H1 (cell line): Measurements from ENCODE around the gene FBH1. TPM values are rescaled to one million over a fixed set of nuclear protein-coding genes. Genes with fewer than 3 reads are reported as not detected.

Experiments
- CTCF ChIA-PET: fragments of 300-600 bp; sonication (Branson Sonifier 250); formaldehyde crosslinking; loops from one replicate; lab custom pipeline; 2021; ENCODE audit not compliant: partially characterized antibody; lab: Charles Lee
- POLR2A ChIA-PET: fragments of 300-600 bp; sonication (Branson Sonifier 250); formaldehyde crosslinking; loops from one replicate; lab custom pipeline; 2021; ENCODE audit warnings: inconsistent platforms; ENCODE audit not compliant: partially characterized antibody; lab: Charles Lee
- DNase-seq, 2 experiments: peaks; one replicate each; pipeline versions ENCODE4 v3.0.0 to v3.0.0-alpha.2; 2010 to 2022; ENCODE audit warnings: low spot score in 2 of 2, low read depth in 1 of 2, mixed read lengths in 1 of 2
- FAIRE-seq: peaks from 2 replicates; lab custom pipeline; 2011; peaks lifted over from hg19 to GRCh38; lab: Jason Lieb, UNC
- H2AFZ ChIP-seq: 2 replicates; pipeline ENCODE4 v1.8.1; 2012; ENCODE audit warnings: low read length, inconsistent platforms
- H2AK5ac ChIP-seq: 2 replicates; pipeline ENCODE4 v1.6.1; 2013; ENCODE audit warnings: low read depth, low read length
- H2BK120ac ChIP-seq: replicated peaks from 2 replicates; pipeline ENCODE3; 2013; ENCODE audit warnings: low read depth, low read length, inconsistent platforms
- H2BK12ac ChIP-seq: 2 replicates; pipeline ENCODE4 v1.6.1; 2013; ENCODE audit warnings: low read depth, low read length
- H2BK15ac ChIP-seq: 2 replicates; pipeline ENCODE4 v1.6.1; 2013; ENCODE audit warnings: low read length
- H2BK20ac ChIP-seq: 2 replicates; pipeline ENCODE4 v1.6.1; 2013; ENCODE audit warnings: low read length
- H2BK5ac ChIP-seq: 2 replicates; pipeline ENCODE4 v1.6.1; 2013; ENCODE audit warnings: low read depth, low read length
- H3K14ac ChIP-seq: 2 replicates; pipeline ENCODE4 v1.6.1; 2013; ENCODE audit warnings: inconsistent platforms; ENCODE audit not compliant: insufficient read length
- H3K18ac ChIP-seq: 2 replicates; pipeline ENCODE4 v1.6.1; 2013; ENCODE audit warnings: low read length; ENCODE audit errors: extremely low read depth
- H3K23ac ChIP-seq: 2 replicates; pipeline ENCODE4 v1.6.1; 2013; ENCODE audit warnings: inconsistent platforms; ENCODE audit not compliant: insufficient read length
- H3K23me2 ChIP-seq: 2 replicates; pipeline ENCODE4 v1.6.1; 2013; ENCODE audit warnings: low read depth, low read length
- H3K27ac ChIP-seq: 2 replicates; pipeline ENCODE4 v1.6.1; 2011; ENCODE audit warnings: low read depth, low read length, inconsistent platforms
- H3K27me3 ChIP-seq, 4 experiments: replicated peaks in 1 of 4; 1 replicate in 1 of 4; 2 replicates in 3 of 4; pipeline versions ENCODE4 v1.6.1 to v1.8.1; 2011 to 2013; ENCODE audit warnings: low read length in 3 of 4, mild to moderate bottlenecking in 3 of 4, inconsistent platforms in 2 of 4, mixed read lengths in 2 of 4, moderate library complexity in 1 of 4; ENCODE audit not compliant: control insufficient read depth in 3 of 4, insufficient read depth in 3 of 4; ENCODE audit errors: extremely low read depth in 1 of 4
- H3K36me3 ChIP-seq, 4 experiments: 2 replicates each; pipeline versions ENCODE4 v1.6.1 to v1.8.1; 2011 to 2013; ENCODE audit warnings: mild to moderate bottlenecking in 4 of 4, low read length in 3 of 4, moderate library complexity in 2 of 4, control low read depth in 1 of 4, inconsistent platforms in 1 of 4; ENCODE audit not compliant: insufficient read depth in 4 of 4, control insufficient read depth in 2 of 4
- H3K4ac ChIP-seq: replicated peaks from 2 replicates; pipeline ENCODE3; 2013; ENCODE audit warnings: low read length, low read depth, mixed read lengths, inconsistent platforms; ENCODE audit not compliant: insufficient read length
- H3K4me1 ChIP-seq, 4 experiments: replicated peaks in 1 of 4; 1 replicate in 1 of 4; 2 replicates in 3 of 4; pipeline versions ENCODE4 v1.6.1 to v1.8.1; 2011 to 2013; ENCODE audit warnings: low read length in 3 of 4, inconsistent platforms in 2 of 4, mixed read lengths in 1 of 4; ENCODE audit not compliant: insufficient read depth in 4 of 4, control insufficient read depth in 3 of 4
- H3K4me2 ChIP-seq, 2 experiments: 2 replicates each; pipeline versions ENCODE4 v1.6.1 to v1.8.1; 2011 to 2013; ENCODE audit warnings: low read depth in 2 of 2, low read length in 2 of 2, control low read depth in 1 of 2, inconsistent platforms in 1 of 2, mild to moderate bottlenecking in 1 of 2; ENCODE audit not compliant: insufficient read depth in 1 of 2
- H3K4me3 ChIP-seq, 4 experiments: fragments of 200-600, 300-600 bp in 1 of 4; sonication (generic), shearing (Covaris generic), sonication (Bioruptor Twin) in 1 of 4; 2 replicates each; pipeline versions ENCODE4 v1.5.1 to v1.8.1; 2011 to 2016; ENCODE audit warnings: low read length in 4 of 4, low read depth in 3 of 4, control low read depth in 2 of 4, inconsistent platforms in 2 of 4, mild to moderate bottlenecking in 2 of 4, mixed read lengths in 1 of 4, moderate library complexity in 1 of 4; ENCODE audit not compliant: insufficient read depth in 2 of 4; ENCODE audit errors: extremely low read depth in 1 of 4
- H3K56ac ChIP-seq: replicated peaks from 2 replicates; pipeline ENCODE3; 2013; ENCODE audit warnings: low read depth, mild to moderate bottlenecking, mixed read lengths, low read length, inconsistent platforms; ENCODE audit not compliant: insufficient read length
- H3K79me1 ChIP-seq: 2 replicates; pipeline ENCODE4 v1.6.1; 2013; ENCODE audit warnings: low read depth, low read length, control low read depth
- H3K79me2 ChIP-seq, 2 experiments: 2 replicates each; pipeline versions ENCODE4 v1.6.1 to v1.8.1; 2012 to 2013; ENCODE audit warnings: low read length in 2 of 2, mild to moderate bottlenecking in 2 of 2, inconsistent platforms in 1 of 2; ENCODE audit not compliant: insufficient read depth in 2 of 2, control insufficient read depth in 1 of 2
- H3K9ac ChIP-seq, 4 experiments: replicated peaks in 1 of 4; 1 replicate in 1 of 4; 2 replicates in 3 of 4; pipeline versions ENCODE4 v1.6.1 to v1.8.1; 2011 to 2013; ENCODE audit warnings: low read depth in 3 of 4, low read length in 3 of 4, control low read depth in 2 of 4, mild to moderate bottlenecking in 2 of 4, moderate library complexity in 2 of 4, inconsistent platforms in 1 of 4; ENCODE audit errors: extremely low read depth in 1 of 4
- H3K9me3 ChIP-seq, 2 experiments: 2 replicates each; pipeline versions ENCODE4 v1.6.1 to v1.8.1; 2012 to 2013; ENCODE audit warnings: mild to moderate bottlenecking in 2 of 2, moderate library complexity in 2 of 2, control low read depth in 1 of 2, inconsistent platforms in 1 of 2, low read depth in 1 of 2, low read length in 1 of 2, mixed read lengths in 1 of 2; ENCODE audit not compliant: insufficient read depth in 2 of 2
- H4K20me1 ChIP-seq, 2 experiments: replicated peaks in 1 of 2; 2 replicates each; pipeline versions ENCODE3 to v1.8.1; 2011 to 2013; ENCODE audit warnings: inconsistent platforms in 2 of 2, low read length in 2 of 2, mild to moderate bottlenecking in 1 of 2; ENCODE audit not compliant: insufficient read depth in 2 of 2, control insufficient read depth in 1 of 2
- H4K5ac ChIP-seq: 2 replicates; pipeline ENCODE4 v1.6.1; 2013; ENCODE audit warnings: low read length, low read depth, mixed read lengths, inconsistent platforms; ENCODE audit not compliant: insufficient read length
- H4K8ac ChIP-seq: 2 replicates; pipeline ENCODE4 v1.8.0; 2013; ENCODE audit warnings: mild to moderate bottlenecking, moderate library complexity, low read length, inconsistent platforms; ENCODE audit not compliant: insufficient read depth; ENCODE audit errors: extremely low read depth
- H4K91ac ChIP-seq: replicated peaks from 2 replicates; pipeline ENCODE3; 2013; ENCODE audit warnings: low read length, mixed read lengths, inconsistent platforms; ENCODE audit not compliant: insufficient read length
- BCL11A ChIP-seq, 2 experiments: IDR thresholded peaks; one replicate each; pipeline ENCODE4 v1.6.1; 2011; ENCODE audit warnings: low read depth in 2 of 2, low read length in 2 of 2, mild to moderate bottlenecking in 2 of 2
- CREB1 ChIP-seq: IDR thresholded peaks from 2 replicates; pipeline ENCODE4 v1.6.1; 2012; ENCODE audit warnings: inconsistent platforms
- CTBP2 ChIP-seq: IDR thresholded peaks from 2 replicates; pipeline ENCODE4 v1.7.0; 2011; ENCODE audit warnings: borderline replicate concordance, mild to moderate bottlenecking, moderate library complexity, mixed read lengths, low read length; ENCODE audit not compliant: insufficient read depth, insufficient read length
- E2F6 ChIP-seq: IDR thresholded peaks from 2 replicates; pipeline ENCODE4 v1.6.1; 2012; ENCODE audit warnings: inconsistent platforms
- EP300 ChIP-seq, 2 experiments: IDR thresholded peaks; 1 replicate in 1 of 2; 2 replicates in 1 of 2; pipeline ENCODE4 v1.6.1; 2011 to 2012; ENCODE audit warnings: low read depth in 2 of 2, low read length in 2 of 2, mild to moderate bottlenecking in 2 of 2, borderline replicate concordance in 1 of 2, inconsistent platforms in 1 of 2, moderate library complexity in 1 of 2
- JUN ChIP-seq: IDR thresholded peaks from 2 replicates; pipeline ENCODE4 v1.6.1; 2011; ENCODE audit warnings: low read depth, mild to moderate bottlenecking, improper control_type of control experiment, low read length
- KDM1A ChIP-seq: fragments of 200-600, 300-600 bp; sonication (generic); IDR thresholded peaks from 2 replicates; pipeline ENCODE4 v1.7.1; 2016; ENCODE audit warnings: mild to moderate bottlenecking, low read length, borderline replicate concordance
- RBBP5 ChIP-seq: IDR thresholded peaks from 2 replicates; pipeline ENCODE4 v1.7.1; 2012; ENCODE audit warnings: low read depth, mild to moderate bottlenecking, inconsistent platforms, low read length, moderate library complexity, borderline replicate concordance
- SRF ChIP-seq: IDR thresholded peaks from 2 replicates; pipeline ENCODE4 v1.6.1; 2011; ENCODE audit warnings: mild to moderate bottlenecking, low read depth, low read length, moderate library complexity
- WGBS, 2 experiments: shearing (Covaris generic) in 1 of 2; methylation state at CpG; one replicate each; pipeline versions ENCODE4 v1.1.6 to v1.1.7; 2013 to 2015; ENCODE audit warnings: low lambda C conversion rate in 2 of 2, mixed read lengths in 2 of 2, inconsistent platforms in 1 of 2, low coverage in 1 of 2, missing lambda C conversion rate in 1 of 2; ENCODE audit not compliant: insufficient replicate concordance in 2 of 2, insufficient coverage in 1 of 2, insufficient read length in 1 of 2; ENCODE audit errors: extremely low coverage in 1 of 2, missing lambda C conversion rate in 1 of 2; 5-methylcytosine and 5-hydroxymethylcytosine counted together
- polyA plus RNA-seq, 7 experiments: library from polyadenylated mRNA; depleted of rRNA in 3 of 7; stranded (reverse) in 5 of 7; unstranded in 2 of 7; fragments of >200 nt in 5 of 7; fragments of 200-250 nt in 2 of 7; gene quantifications; 1 replicate in 5 of 7; 2 replicates in 1 of 7; 4 replicates in 1 of 7; pipeline versions ENCODE4 v1.2.1 to v1.2.3, GENCODE V29; 2011 to 2013; ENCODE audit warnings: missing spikeins in 2 of 7, mixed read lengths in 2 of 7
- total RNA-seq: library from RNA; stranded (reverse); fragmentation: NEBNext Ultra II Directional; extraction: Animal tissue kit (Norgen Biotek cat#: 25700); gene quantifications from 2 replicates; pipeline ENCODE4 v1.2.1, GENCODE V29; 2021
- TF ChIP-seq, protein P1 (sequence below), 3 experiments: IDR thresholded peaks; 1 replicate in 2 of 3; 2 replicates in 1 of 3; pipeline versions ENCODE4 v1.5.1 to v1.6.1; 2011; ENCODE audit warnings: low read length in 3 of 3, mild to moderate bottlenecking in 3 of 3, inconsistent platforms in 2 of 3, low read depth in 1 of 3, moderate library complexity in 1 of 3; ENCODE audit not compliant: insufficient read depth in 1 of 3; ENCODE audit errors: control extremely low read depth in 1 of 3

The FBH1 gene
- total and polyA plus RNA-seq, 2 of the 8 experiments (the other 6 are each of a cell fraction or from before 2014, with no cell fraction given) = 31.1 to 51.8 TPM

DNA sequence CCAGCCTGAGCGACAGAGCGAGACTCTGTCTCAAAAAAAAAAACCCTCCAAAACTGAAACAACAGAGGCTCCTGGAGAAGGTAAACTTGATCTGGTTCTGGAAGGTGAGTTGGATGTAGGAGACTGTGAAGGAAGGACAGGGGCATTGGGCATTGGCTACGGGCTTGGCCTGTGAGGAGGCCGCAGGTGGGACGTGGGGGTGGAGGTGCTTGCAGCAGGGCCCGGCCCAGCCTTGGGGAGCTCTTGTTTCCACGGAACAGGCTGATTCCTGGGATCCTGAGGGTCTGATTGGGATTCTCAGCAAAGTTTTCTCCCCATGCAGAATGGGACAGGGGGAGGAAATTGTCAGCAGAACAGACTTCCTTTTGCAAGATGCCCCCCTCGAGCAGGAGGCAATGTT is 56.7 kb downstream of the FBH1 start:
- Histone ChIP-seq H3K14ac (no peak overlapping the region), H3K9me3 (no peaks in the 10 kb centered on the region), H2BK12ac (no peak overlapping the region), H2BK15ac (no peak overlapping the region), H3K4me1 (peaks cover 0 to 14% (median 7%) of the 10 kb centered on the region in 4 experiments; a peak in 6 of 7 replicates), H3K79me1 (no peaks in the 10 kb centered on the region), H2AFZ (no peak overlapping the region), H2BK120ac (no peak overlapping the region), H3K18ac (no peak overlapping the region), H2AK5ac (no peak overlapping the region), H4K91ac (no peak overlapping the region), H3K27me3 (no peaks in the 10 kb centered on the region), H3K36me3 (no peaks in the 10 kb centered on the region), H4K8ac (no peak overlapping the region), H3K79me2 (no peaks in the 10 kb centered on the region), H3K4me3 (no peak overlapping the region), H2BK5ac (no peak overlapping the region), H3K27ac (no peak overlapping the region), H3K23me2 (no peaks in the 10 kb centered on the region), H4K20me1 (no peaks in the 10 kb centered on the region), H3K23ac (no peak overlapping the region), H3K4me2 (no peak overlapping the region), H3K4ac (no peak overlapping the region), H4K5ac (no peak overlapping the region), H3K9ac (no peak overlapping the region), H2BK20ac (0 out of 2 replicates have a peak overlapping the region, but pooled peaks have one; percentile 18), H3K56ac (no peak overlapping the region)
- DNase-seq = no peak
- ChIA-PET CTCF (interaction anchor here (0.7 to 1.9 kb wide), 3 partner anchors 18 to 139 kb away, joined by 3 to 7 read pairs (median 3); no protein-coding TSS in a partner anchor), POLR2A (interaction anchor here (1.2 kb wide), 1 partner anchor 9 kb away, joined by 3 read pairs; no protein-coding TSS in a partner anchor)
- WGBS, 2 experiments = 89% methylated on average over 8 of the region's 8 CpGs; no CpG with 5 or more reads in 1 of the 2 experiments
- no peak for FAIRE-seq
- TF ChIP-seq CREB1 = no peak
- TF ChIP-seq KDM1A = no peak
- TF ChIP-seq SRF = no peak
- TF ChIP-seq E2F6 = no peak
- TF ChIP-seq RBBP5 = no peak
- TF ChIP-seq JUN = no peak
- TF ChIP-seq, protein P1, sequence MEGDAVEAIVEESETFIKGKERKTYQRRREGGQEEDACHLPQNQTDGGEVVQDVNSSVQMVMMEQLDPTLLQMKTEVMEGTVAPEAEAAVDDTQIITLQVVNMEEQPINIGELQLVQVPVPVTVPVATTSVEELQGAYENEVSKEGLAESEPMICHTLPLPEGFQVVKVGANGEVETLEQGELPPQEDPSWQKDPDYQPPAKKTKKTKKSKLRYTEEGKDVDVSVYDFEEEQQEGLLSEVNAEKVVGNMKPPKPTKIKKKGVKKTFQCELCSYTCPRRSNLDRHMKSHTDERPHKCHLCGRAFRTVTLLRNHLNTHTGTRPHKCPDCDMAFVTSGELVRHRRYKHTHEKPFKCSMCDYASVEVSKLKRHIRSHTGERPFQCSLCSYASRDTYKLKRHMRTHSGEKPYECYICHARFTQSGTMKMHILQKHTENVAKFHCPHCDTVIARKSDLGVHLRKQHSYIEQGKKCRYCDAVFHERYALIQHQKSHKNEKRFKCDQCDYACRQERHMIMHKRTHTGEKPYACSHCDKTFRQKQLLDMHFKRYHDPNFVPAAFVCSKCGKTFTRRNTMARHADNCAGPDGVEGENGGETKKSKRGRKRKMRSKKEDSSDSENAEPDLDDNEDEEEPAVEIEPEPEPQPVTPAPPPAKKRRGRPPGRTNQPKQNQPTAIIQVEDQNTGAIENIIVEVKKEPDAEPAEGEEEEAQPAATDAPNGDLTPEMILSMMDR (IDR thresholded peaks at IDR 0.05; ENCODE audit: control extremely low read depth in 1 of 3, insufficient read depth in 1 of 3, low read depth in 1 of 3, low read length in 3 of 3) = no peak
- TF ChIP-seq CTBP2 = no peak
- TF ChIP-seq BCL11A (IDR thresholded peaks at IDR 0.05; ENCODE audit: low read depth in 2 of 2, low read length in 2 of 2) = no peak
- TF ChIP-seq EP300 (IDR thresholded peaks at IDR 0.05; ENCODE audit: borderline replicate concordance in 1 of 2, low read depth in 2 of 2, low read length in 2 of 2) = no peak
